ENCODE results near the gene JAG2. TPM values are rescaled to one million over a fixed set of nuclear protein-coding genes. Genes with fewer than 3 reads are reported as not detected.
A peak's percentile ranks its signal among the peaks of the same experiment; 100 is the strongest.

JAG2 gene
- total RNA-seq, 3 donors from 2014 or later (not counting 1 experiment from before 2014, with no cell fraction given) = 3.5 to 6.6 (median 6.1) TPM

DNA sequence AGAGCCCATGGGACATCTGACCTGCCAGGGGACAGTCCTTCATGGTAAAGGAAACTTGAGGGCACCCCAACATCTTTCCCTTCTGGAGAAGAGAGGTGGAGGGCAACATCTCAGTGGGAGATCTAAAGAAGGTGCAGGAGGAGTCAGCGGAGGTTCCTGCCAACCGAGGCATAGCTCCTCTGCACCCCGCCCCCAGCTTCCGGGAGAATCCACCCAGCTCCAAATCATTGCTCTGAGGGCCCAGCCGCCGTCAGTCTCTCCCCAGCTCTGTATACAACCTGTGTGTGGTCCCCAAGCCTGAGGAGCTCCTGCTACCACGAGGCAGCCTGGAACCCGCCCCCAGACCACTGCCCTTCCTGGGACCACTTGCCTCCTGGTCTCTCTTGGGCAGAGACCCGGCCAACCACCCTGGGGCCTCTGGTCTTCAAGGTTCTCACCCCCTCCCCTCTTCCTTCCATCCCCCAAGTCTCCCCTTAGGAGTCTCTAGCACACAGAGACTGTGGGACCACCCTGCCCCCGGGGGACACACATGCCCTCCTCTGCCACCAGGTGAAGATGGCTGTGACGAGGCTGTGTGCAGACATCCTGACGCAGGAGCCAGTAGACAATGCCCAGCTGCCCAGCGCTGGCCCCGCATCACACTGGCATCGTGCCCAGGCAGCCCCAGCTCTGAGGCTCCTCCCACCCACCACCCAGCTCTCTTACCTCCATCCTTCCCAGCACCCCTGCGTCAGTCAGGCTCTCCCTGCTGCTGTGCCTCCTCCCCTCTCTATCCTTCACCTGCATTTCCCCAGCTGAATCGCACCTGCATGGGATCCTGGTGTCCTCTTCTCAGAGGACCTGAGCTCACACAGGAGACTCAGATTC, 25.6 kb upstream of the JAG2 start:
- ATAC-seq = no peak
- H3K4me1 Mint-ChIP-seq = peaks cover 6 to 29% of the 10 kb centered on the region in 2 donors
- Histone ChIP-seq H3K4me1 (ENCODE audit: control insufficient read depth, insufficient read depth, low read length) (peaks cover 44% of the 10 kb centered on the region), H3K27ac (ENCODE audit: low read length) (no peak overlapping the region), H3K36me3 (ENCODE audit: control insufficient read depth, insufficient read depth, low read length) (no peaks in the 10 kb centered on the region), H3K9me3 (ENCODE audit: control insufficient read depth, insufficient read depth, low read length) (no peaks in the 10 kb centered on the region), H3K27me3 (ENCODE audit: control insufficient read depth, insufficient read depth, low read length) (peaks cover 36% of the 10 kb centered on the region), H3K4me3 (ENCODE audit: low read length) (no peak overlapping the region)
- DNase-seq = peak in 1 of 2 donors; percentile 62
- peak overlapping the region; percentile 55 for H3K4me3 Mint-ChIP-seq
- 42% methylated on average over 17 of the region's 17 CpGs for WGBS (ENCODE audit: insufficient coverage)
- intact Hi-C loops (cut with micrococcal nuclease) = no loop called here
- TF ChIP-seq CTCF (IDR thresholded peaks at IDR 0.05) = no peak
- H3K27me3 Mint-ChIP-seq (ENCODE audit: low read depth in 2 of 2) = peaks cover 22 to 35% of the 10 kb centered on the region in 2 donors
- H3K9me3 Mint-ChIP-seq = no peaks in the 10 kb centered on the region
- no peaks in the 10 kb centered on the region for H3K36me3 Mint-ChIP-seq
- peak overlapping the region in 1 of 2 donors; percentile 42 for H3K27ac Mint-ChIP-seq

DNA sequence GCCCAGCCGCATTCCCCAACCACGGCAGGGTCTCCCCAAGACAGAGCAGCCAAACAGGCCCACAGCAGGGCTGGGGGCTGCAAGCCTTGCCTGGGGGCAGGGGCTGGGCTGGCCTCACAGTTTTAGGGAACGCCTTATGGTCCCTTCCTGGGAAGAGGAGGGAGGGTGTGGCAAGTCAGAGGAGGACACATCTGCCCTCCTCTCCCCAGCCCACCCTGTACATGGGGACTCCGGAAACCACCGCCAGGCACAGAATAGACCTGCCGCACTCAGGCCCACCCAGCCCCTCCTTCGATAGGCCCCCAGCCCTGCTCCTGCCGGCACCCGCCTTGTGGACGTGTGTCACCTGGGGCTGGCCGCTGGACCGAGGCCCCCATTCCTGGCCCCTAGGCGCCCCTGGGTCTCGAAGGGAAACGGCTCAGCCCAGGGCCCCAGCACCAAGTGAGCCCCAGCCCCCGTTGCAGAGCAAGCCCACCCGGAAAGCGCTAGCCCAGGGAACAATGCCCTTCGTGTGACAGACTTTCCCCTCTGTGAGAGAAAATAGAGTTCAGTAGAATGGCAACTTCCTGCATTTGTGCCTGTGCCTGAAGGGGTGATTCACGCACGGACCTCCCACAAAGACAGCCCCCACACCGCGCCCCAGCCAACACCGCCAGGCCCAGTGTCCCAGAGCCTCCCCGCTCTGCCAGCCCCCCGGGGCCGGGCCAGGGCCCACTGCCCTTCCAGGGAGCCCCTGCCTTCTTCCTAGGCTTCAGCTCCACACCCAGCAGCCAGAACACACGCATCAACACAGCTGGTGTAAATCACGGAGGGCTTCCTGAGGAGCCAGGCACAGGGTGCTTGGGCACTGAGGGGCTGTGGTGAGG, 24.5 kb upstream of the JAG2 start:
- H3K36me3 Mint-ChIP-seq = no peaks in the 10 kb centered on the region
- Histone ChIP-seq H3K4me3 (ENCODE audit: low read length) (no peak overlapping the region), H3K27ac (ENCODE audit: low read length) (no peak overlapping the region), H3K9me3 (ENCODE audit: control insufficient read depth, insufficient read depth, low read length) (peaks cover 2% of the 10 kb centered on the region), H3K27me3 (ENCODE audit: control insufficient read depth, insufficient read depth, low read length) (peaks cover 33% of the 10 kb centered on the region), H3K36me3 (ENCODE audit: control insufficient read depth, insufficient read depth, low read length) (no peaks in the 10 kb centered on the region), H3K4me1 (ENCODE audit: control insufficient read depth, insufficient read depth, low read length) (peaks cover 39% of the 10 kb centered on the region)
- WGBS (ENCODE audit: insufficient coverage) = 11% methylated on average over 29 of the region's 29 CpGs
- peak overlapping the region in 1 of 2 donors; percentile 42 for H3K27ac Mint-ChIP-seq
- H3K27me3 Mint-ChIP-seq (ENCODE audit: low read depth in 2 of 2) = peaks cover 30 to 32% of the 10 kb centered on the region in 2 donors
- ATAC-seq = peak; percentile 14 to 76 (median 55)
- peak in 1 of 2 donors; percentile 46 for DNase-seq
- intact Hi-C loops (cut with micrococcal nuclease) = no loop called here
- peaks cover 6 to 24% of the 10 kb centered on the region in 2 donors for H3K4me1 Mint-ChIP-seq
- TF ChIP-seq CTCF (IDR thresholded peaks at IDR 0.05) = no peak
- H3K4me3 Mint-ChIP-seq = no peak overlapping the region
- H3K9me3 Mint-ChIP-seq = no peaks in the 10 kb centered on the region

DNA sequence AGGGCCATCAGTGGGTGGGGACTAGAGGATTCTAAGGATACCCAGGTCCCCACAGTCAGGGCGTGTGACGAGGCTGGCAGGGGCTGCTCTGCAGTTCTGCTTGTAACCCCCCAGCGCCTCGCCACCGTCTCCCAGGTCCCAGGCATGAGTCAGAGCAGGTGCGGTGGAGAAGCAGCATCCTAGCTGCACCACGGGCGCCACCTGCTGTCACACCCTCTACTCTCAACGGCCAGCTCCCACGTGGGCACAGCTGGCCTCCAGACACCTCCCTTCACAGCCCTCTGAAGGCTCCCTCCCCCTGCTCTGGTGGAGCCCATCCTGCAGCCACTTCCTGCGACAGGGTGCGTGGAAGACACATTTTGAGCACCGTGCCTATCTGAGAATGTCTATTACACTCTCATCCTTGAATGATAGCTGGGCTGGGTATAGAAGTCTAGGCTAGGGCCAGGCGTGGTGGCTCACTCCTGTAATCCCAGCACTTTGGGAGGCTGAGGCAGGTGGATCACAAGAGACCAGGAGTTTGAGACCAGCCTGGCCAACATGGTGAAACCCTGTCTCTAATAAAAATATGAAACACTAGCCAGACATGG, 19.5 kb upstream of the JAG2 start:
- H3K4me3 ChIP-seq (ENCODE audit: low read length) = no peak overlapping the region
- DNase-seq = no peak
- no peak for TF ChIP-seq CTCF (IDR thresholded peaks at IDR 0.05)
- Mint-ChIP-seq H3K27ac (no peak overlapping the region), H3K4me1 (peaks cover 0 to 4% of the 10 kb centered on the region in 2 donors), H3K27me3 (ENCODE audit: low read depth in 2 of 2) (peaks cover 11 to 17% of the 10 kb centered on the region in 2 donors), H3K36me3 (no peaks in the 10 kb centered on the region), H3K4me3 (no peak overlapping the region), H3K9me3 (no peaks in the 10 kb centered on the region)
- intact Hi-C loops (cut with micrococcal nuclease) = no loop called here
- H3K4me1 ChIP-seq (ENCODE audit: control insufficient read depth, insufficient read depth, low read length) = peaks cover 4% of the 10 kb centered on the region
- peaks cover 3% of the 10 kb centered on the region for H3K9me3 ChIP-seq (ENCODE audit: control insufficient read depth, insufficient read depth, low read length)
- H3K27me3 ChIP-seq (ENCODE audit: control insufficient read depth, insufficient read depth, low read length) = peaks cover 4% of the 10 kb centered on the region
- H3K27ac ChIP-seq (ENCODE audit: low read length) = no peak overlapping the region
- peak in 2 of 3 donors; percentile 46 to 64 for ATAC-seq
- H3K36me3 ChIP-seq (ENCODE audit: control insufficient read depth, insufficient read depth, low read length) = no peaks in the 10 kb centered on the region
- WGBS (ENCODE audit: insufficient coverage) = 74% methylated on average over 14 of the region's 14 CpGs

Measured in natural killer cell (primary cell).